ENCODE data around the gene CYFIP2. TPM values are rescaled to one million over a fixed set of nuclear protein-coding genes. Genes with fewer than 3 reads are reported as not detected.
"Not testable (repeated sequence)": the region's sequence is repeated elsewhere in the genome, so short reads cannot be mapped to it uniquely, and the experiment has no call there.

CYFIP2 gene
- total and polyA plus RNA-seq, 2 donors: 43.7 to 64.7 TPM

DNA sequence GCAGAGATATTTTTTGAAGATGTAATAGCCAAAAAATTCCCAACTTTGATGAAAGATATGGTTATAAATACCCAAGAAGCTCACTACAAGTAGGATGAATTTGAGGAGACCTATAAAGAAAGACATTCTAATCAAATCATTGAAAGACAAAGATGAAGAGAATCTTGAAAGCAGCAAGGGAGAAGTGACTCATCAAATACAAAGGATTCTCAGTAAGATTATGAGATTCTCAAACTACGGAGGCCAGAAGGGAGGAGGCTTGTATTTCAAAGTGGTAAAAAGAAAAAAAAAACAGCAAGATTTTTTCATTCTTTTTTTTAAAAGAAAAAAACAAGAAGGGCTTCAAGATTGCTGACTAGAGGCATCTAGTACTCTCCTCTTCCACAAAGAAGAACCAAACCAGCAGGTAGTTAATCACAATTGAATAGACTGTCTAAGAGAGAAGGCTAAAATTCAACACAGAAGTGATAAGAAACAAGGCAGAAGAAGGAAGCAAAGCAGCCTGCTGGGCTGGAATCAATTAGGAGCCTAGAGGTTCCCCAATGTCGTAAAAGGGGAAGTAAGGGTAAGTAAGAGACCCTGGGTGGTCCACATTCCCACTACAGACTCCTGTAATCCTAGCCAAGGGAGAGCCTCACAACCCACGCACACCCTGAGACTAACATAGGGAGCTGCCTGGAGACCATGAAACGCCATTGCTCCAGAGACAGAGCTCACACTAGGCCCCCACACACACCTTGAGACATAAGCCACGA lies 135.0 kb downstream of the CYFIP2 start:
- 69% methylated on average over 5 of the region's 5 CpGs for WGBS

DNA sequence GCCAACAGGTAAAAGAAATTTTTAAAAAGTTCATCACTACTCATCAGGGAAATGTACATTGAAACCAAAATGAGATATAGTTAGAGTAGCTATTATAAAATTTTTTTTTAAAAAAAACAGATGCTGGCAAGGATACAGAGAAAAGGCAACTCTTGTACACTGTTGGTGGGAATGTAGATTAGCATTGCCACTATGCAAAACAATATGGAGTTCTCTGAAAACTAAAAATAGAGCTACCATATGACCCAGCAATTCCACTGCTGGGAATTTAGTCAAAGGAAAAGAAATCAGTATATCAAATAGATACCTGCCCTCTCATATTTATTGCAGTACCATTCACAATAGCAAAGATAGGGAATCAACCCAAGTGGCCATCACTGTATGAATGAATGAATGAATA lies 149.9 kb downstream of the CYFIP2 start:
- Histone ChIP-seq H3K4me1 (ENCODE audit: insufficient read depth) (no peaks in the 10 kb centered on the region), H3K36me3 (ENCODE audit: insufficient read depth) (no peaks in the 10 kb centered on the region), H3K4me3 (ENCODE audit: low read depth, low read length) (no peak overlapping the region), H3K27ac (ENCODE audit: low read depth) (no peak overlapping the region)
- no peak for DNase-seq (ENCODE audit: extremely low spot score)

More for the DNA sequence above, 135.0 kb downstream of the CYFIP2 start:
- H3K36me3 ChIP-seq (ENCODE audit: insufficient read depth): no peaks in the 10 kb centered on the region
- no peak overlapping the region for H3K27ac ChIP-seq (ENCODE audit: low read depth)
- H3K4me1 ChIP-seq (ENCODE audit: insufficient read depth): no peaks in the 10 kb centered on the region
- no peak for DNase-seq (ENCODE audit: extremely low spot score)
- no peak overlapping the region for H3K4me3 ChIP-seq (ENCODE audit: low read depth, low read length)

DNA sequence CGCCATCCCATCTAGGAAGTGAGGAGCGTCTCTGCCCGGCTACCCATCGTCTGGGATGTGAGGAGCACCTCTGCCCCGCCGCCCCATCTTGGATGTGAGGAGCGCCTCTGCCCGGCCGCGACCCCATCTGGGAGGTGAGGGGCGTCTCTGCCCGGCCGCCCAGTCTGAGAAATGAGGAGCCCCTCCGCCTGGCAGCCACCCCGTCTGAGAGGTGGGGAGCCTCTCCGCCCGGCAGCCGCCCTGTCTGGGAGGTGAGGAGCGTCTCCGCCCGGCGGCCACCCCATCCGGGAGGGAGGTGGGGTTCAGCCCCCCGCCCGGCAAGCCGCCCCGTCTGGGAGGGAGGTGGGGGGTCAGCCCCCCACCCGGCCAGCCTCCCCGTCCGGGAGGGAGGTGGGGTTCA lies 153.6 kb downstream of the CYFIP2 start:
- H3K4me3 ChIP-seq (ENCODE audit: low read depth, low read length); H3K4me1 ChIP-seq (ENCODE audit: insufficient read depth); DNase-seq (ENCODE audit: extremely low spot score); H3K36me3 ChIP-seq (ENCODE audit: insufficient read depth); H3K27ac ChIP-seq (ENCODE audit: low read depth): not testable (repeated sequence)
- WGBS: 98% methylated on average over 27 of the region's 30 CpGs

DNA sequence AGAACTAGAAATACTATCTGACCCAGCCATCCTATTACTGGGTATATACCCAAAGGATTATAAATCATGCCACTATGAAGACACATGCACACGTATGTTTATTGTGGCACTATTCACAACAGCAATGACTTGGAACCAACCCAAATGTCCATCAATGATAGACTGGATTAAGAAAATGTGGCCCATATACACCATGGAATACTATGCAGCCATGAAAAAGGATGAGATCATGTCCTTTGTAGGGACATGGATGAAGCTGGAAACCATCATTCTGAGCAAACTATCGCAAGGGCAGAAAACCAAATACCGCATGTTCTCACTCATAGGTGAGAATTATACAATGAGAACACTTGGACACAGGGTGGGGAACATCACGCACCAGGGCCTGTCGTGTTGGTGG lies 164.0 kb downstream of the CYFIP2 start:
- not testable (repeated sequence) for H3K4me3 ChIP-seq (ENCODE audit: low read depth, low read length); H3K36me3 ChIP-seq (ENCODE audit: insufficient read depth); H3K4me1 ChIP-seq (ENCODE audit: insufficient read depth); H3K27ac ChIP-seq (ENCODE audit: low read depth); DNase-seq (ENCODE audit: extremely low spot score)
- WGBS: 96% methylated on average over 5 of the region's 5 CpGs

DNA sequence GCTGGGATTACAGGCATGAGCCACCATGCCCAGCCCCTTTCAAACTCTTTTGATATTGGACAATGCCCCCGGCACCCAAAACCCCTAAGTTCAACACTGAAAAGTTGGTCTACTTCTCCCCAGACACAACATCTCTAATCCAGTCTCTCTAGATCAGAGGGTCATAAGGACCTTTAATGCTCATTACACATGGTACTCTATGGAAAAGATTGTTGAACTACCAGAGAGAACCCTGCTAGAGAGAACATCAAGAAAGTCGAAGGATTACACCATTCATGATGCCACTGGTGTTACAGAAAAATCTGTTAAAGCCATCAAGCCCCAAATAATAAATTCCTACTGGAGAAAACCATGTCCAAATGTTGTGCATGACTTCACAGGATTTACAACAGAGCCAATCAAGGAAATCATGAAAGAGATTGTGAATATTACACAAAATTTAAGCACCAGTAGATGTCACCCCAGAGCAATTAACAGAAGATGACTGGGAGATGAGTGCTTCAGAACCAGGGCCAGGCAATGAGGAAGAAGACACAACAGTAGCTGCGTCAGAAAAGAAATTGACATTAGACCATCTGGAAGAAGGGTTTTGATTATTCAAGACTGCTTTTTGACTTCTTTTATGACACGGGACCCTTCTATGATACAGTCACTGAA lies 165.7 kb downstream of the CYFIP2 start:
- peak; percentile 53 for DNase-seq (ENCODE audit: extremely low spot score)
- no peak overlapping the region for H3K4me3 ChIP-seq (ENCODE audit: low read depth, low read length)
- H3K4me1 ChIP-seq (ENCODE audit: insufficient read depth): no peaks in the 10 kb centered on the region
- no peak overlapping the region for H3K27ac ChIP-seq (ENCODE audit: low read depth)
- H3K36me3 ChIP-seq (ENCODE audit: insufficient read depth): no peaks in the 10 kb centered on the region
- WGBS: 43% methylated on average over 4 of the region's 4 CpGs

DNA sequence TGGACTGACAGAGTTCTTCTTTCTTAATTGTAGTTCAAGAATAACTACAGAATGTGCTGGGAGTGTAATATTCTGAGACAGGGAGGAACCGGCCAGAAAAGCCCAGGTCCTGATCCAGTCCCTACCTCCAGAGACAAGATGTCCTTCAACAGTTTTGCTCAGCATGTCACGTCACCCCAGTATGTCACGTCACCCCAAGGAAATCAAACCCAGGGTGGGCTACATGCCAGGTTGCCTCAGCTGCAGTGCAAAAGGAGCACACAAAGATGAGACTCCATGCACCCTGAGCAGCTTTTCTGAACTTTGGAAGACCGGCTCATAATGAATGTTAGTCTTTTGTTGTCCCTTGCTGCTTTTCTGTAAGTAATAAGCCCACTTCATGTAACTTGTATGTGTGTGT lies 168.2 kb downstream of the CYFIP2 start:
- Histone ChIP-seq H3K27ac (ENCODE audit: low read depth) (no peak overlapping the region), H3K36me3 (ENCODE audit: insufficient read depth) (no peaks in the 10 kb centered on the region)
- DNase-seq (ENCODE audit: extremely low spot score): no peak

DNA sequence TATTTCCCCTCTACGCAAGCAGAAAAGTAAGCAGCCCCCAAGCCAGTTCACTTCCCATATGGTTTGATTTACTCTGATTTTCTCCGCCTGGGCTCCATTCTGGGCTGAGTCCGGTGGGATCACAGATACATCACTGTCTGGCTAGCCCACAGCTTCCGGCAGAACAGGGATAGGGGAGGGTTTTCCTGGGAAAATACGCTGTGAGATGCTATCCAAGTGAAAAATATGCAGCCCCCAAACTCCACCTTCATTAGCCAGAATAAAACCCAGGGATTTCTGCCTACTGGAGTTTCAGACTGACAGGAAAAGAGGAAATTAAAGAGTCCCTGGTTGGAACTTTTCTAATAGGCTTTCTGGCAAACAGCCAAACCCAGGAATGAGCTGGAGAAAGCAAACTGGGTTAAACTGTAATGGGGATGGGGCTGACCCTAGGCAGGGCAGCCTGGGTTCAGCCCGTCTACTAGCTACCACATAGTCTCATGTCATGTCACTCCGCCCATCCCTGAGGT lies 177.2 kb downstream of the CYFIP2 start:
- 57% methylated on average over 7 of the region's 7 CpGs for WGBS
- no peak overlapping the region for H3K27ac ChIP-seq (ENCODE audit: low read depth)
- peak; percentile 59 for DNase-seq (ENCODE audit: extremely low spot score)

More for the DNA sequence above, 168.2 kb downstream of the CYFIP2 start:
- 97% methylated on average over 4 of the region's 4 CpGs for WGBS
- H3K4me3 ChIP-seq (ENCODE audit: low read depth, low read length): no peak overlapping the region
- no peaks in the 10 kb centered on the region for H3K4me1 ChIP-seq (ENCODE audit: insufficient read depth)

DNA sequence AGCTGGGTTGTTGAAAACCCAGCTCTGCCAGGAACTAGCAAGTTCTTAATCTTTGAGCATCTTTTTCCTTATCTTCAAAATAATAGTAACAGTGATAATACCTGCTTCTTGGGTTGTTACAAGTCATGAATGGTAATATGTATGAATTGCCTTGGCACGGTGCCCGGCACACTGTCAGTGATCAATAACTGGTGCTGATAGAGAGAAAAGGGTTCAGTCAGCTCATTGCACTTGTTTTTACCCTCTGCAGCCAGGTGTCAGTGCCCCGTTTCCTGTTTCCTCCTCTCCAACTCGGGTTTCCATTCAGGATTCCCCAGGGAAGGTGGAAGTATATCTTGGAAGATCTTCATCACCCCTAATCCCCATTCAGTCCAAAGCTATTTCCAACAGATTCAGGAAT lies 178.3 kb downstream of the CYFIP2 start:
- DNase-seq (ENCODE audit: extremely low spot score): no peak
- Histone ChIP-seq H3K27ac (ENCODE audit: low read depth) (no peak overlapping the region), H3K4me1 (ENCODE audit: insufficient read depth) (no peaks in the 10 kb centered on the region), H3K36me3 (ENCODE audit: insufficient read depth) (no peaks in the 10 kb centered on the region), H3K4me3 (ENCODE audit: low read depth, low read length) (no peak overlapping the region)
- 75% methylated on average over 4 of the region's 4 CpGs for WGBS

More for the DNA sequence above, 177.2 kb downstream of the CYFIP2 start:
- Histone ChIP-seq H3K36me3 (ENCODE audit: insufficient read depth) (no peaks in the 10 kb centered on the region), H3K4me1 (ENCODE audit: insufficient read depth) (no peaks in the 10 kb centered on the region), H3K4me3 (ENCODE audit: low read depth, low read length) (no peak overlapping the region)

Other genes with a start within 250 kb of the CYFIP2 start
- gene HAVCR1, start 207.0 kb upstream of the CYFIP2 start, total RNA-seq: 0.90 TPM
- gene HAVCR1, start 207.0 kb upstream of the CYFIP2 start, polyA plus RNA-seq: 0.08 TPM
- gene HAVCR2, start 157.1 kb upstream of the CYFIP2 start, total RNA-seq: 8.7 TPM
- 3.8 TPM for gene HAVCR2, start 157.1 kb upstream of the CYFIP2 start, polyA plus RNA-seq
- gene MED7, start 123.3 kb upstream of the CYFIP2 start, total RNA-seq: 20.3 TPM
- 12.7 TPM for gene MED7, start 123.3 kb upstream of the CYFIP2 start, polyA plus RNA-seq
- not detected for gene GARIN3, start 99.9 kb upstream of the CYFIP2 start, total RNA-seq
- gene GARIN3, start 99.9 kb upstream of the CYFIP2 start, polyA plus RNA-seq: not detected
- 1.1 TPM for gene ITK, start 85.3 kb upstream of the CYFIP2 start, total RNA-seq
- 1.6 TPM for gene ITK, start 85.3 kb upstream of the CYFIP2 start, polyA plus RNA-seq
- 5.0 TPM for gene NIPAL4, start 194.1 kb downstream of the CYFIP2 start, total RNA-seq
- gene NIPAL4, start 194.1 kb downstream of the CYFIP2 start, polyA plus RNA-seq: 14.6 TPM